H1 (cell line): Measurements from ENCODE around the gene APOL5. TPM values are rescaled to one million over a fixed set of nuclear protein-coding genes. Genes with fewer than 3 reads are reported as not detected.

Experiments used
- CTCF ChIA-PET: fragments of 300-600 bp; sonication (Branson Sonifier 250); formaldehyde crosslinking; loops from one replicate; lab custom pipeline; 2021; ENCODE audit not compliant: partially characterized antibody; lab: Charles Lee
- POLR2A ChIA-PET: fragments of 300-600 bp; sonication (Branson Sonifier 250); formaldehyde crosslinking; loops from one replicate; lab custom pipeline; 2021; ENCODE audit warnings: inconsistent platforms; ENCODE audit not compliant: partially characterized antibody; lab: Charles Lee
- DNase-seq, 2 experiments: peaks; one replicate each; pipeline versions ENCODE4 v3.0.0 to v3.0.0-alpha.2; 2010 to 2022; ENCODE audit warnings: low spot score in 2 of 2, low read depth in 1 of 2, mixed read lengths in 1 of 2
- FAIRE-seq: peaks from 2 replicates; lab custom pipeline; 2011; peaks lifted over from hg19 to GRCh38; lab: Jason Lieb, UNC
- H2AFZ ChIP-seq: 2 replicates; pipeline ENCODE4 v1.8.1; 2012; ENCODE audit warnings: low read length, inconsistent platforms
- H2AK5ac ChIP-seq: 2 replicates; pipeline ENCODE4 v1.6.1; 2013; ENCODE audit warnings: low read depth, low read length
- H2BK120ac ChIP-seq: replicated peaks from 2 replicates; pipeline ENCODE3; 2013; ENCODE audit warnings: low read depth, low read length, inconsistent platforms
- H2BK12ac ChIP-seq: 2 replicates; pipeline ENCODE4 v1.6.1; 2013; ENCODE audit warnings: low read depth, low read length
- H2BK15ac ChIP-seq: 2 replicates; pipeline ENCODE4 v1.6.1; 2013; ENCODE audit warnings: low read length
- H2BK20ac ChIP-seq: 2 replicates; pipeline ENCODE4 v1.6.1; 2013; ENCODE audit warnings: low read length
- H2BK5ac ChIP-seq: 2 replicates; pipeline ENCODE4 v1.6.1; 2013; ENCODE audit warnings: low read depth, low read length
- H3K14ac ChIP-seq: 2 replicates; pipeline ENCODE4 v1.6.1; 2013; ENCODE audit warnings: inconsistent platforms; ENCODE audit not compliant: insufficient read length
- H3K18ac ChIP-seq: 2 replicates; pipeline ENCODE4 v1.6.1; 2013; ENCODE audit warnings: low read length; ENCODE audit errors: extremely low read depth
- H3K23ac ChIP-seq: 2 replicates; pipeline ENCODE4 v1.6.1; 2013; ENCODE audit warnings: inconsistent platforms; ENCODE audit not compliant: insufficient read length
- H3K23me2 ChIP-seq: 2 replicates; pipeline ENCODE4 v1.6.1; 2013; ENCODE audit warnings: low read depth, low read length
- H3K27ac ChIP-seq: 2 replicates; pipeline ENCODE4 v1.6.1; 2011; ENCODE audit warnings: low read depth, low read length, inconsistent platforms
- H3K27me3 ChIP-seq, 4 experiments: replicated peaks in 1 of 4; 1 replicate in 1 of 4; 2 replicates in 3 of 4; pipeline versions ENCODE4 v1.6.1 to v1.8.1; 2011 to 2013; ENCODE audit warnings: low read length in 3 of 4, mild to moderate bottlenecking in 3 of 4, inconsistent platforms in 2 of 4, mixed read lengths in 2 of 4, moderate library complexity in 1 of 4; ENCODE audit not compliant: control insufficient read depth in 3 of 4, insufficient read depth in 3 of 4; ENCODE audit errors: extremely low read depth in 1 of 4
- H3K36me3 ChIP-seq, 4 experiments: 2 replicates each; pipeline versions ENCODE4 v1.6.1 to v1.8.1; 2011 to 2013; ENCODE audit warnings: mild to moderate bottlenecking in 4 of 4, low read length in 3 of 4, moderate library complexity in 2 of 4, control low read depth in 1 of 4, inconsistent platforms in 1 of 4; ENCODE audit not compliant: insufficient read depth in 4 of 4, control insufficient read depth in 2 of 4
- H3K4ac ChIP-seq: replicated peaks from 2 replicates; pipeline ENCODE3; 2013; ENCODE audit warnings: low read length, low read depth, mixed read lengths, inconsistent platforms; ENCODE audit not compliant: insufficient read length
- H3K4me1 ChIP-seq, 4 experiments: replicated peaks in 1 of 4; 1 replicate in 1 of 4; 2 replicates in 3 of 4; pipeline versions ENCODE4 v1.6.1 to v1.8.1; 2011 to 2013; ENCODE audit warnings: low read length in 3 of 4, inconsistent platforms in 2 of 4, mixed read lengths in 1 of 4; ENCODE audit not compliant: insufficient read depth in 4 of 4, control insufficient read depth in 3 of 4
- H3K4me2 ChIP-seq, 2 experiments: 2 replicates each; pipeline versions ENCODE4 v1.6.1 to v1.8.1; 2011 to 2013; ENCODE audit warnings: low read depth in 2 of 2, low read length in 2 of 2, control low read depth in 1 of 2, inconsistent platforms in 1 of 2, mild to moderate bottlenecking in 1 of 2; ENCODE audit not compliant: insufficient read depth in 1 of 2
- H3K4me3 ChIP-seq, 4 experiments: fragments of 200-600, 300-600 bp in 1 of 4; sonication (generic), shearing (Covaris generic), sonication (Bioruptor Twin) in 1 of 4; 2 replicates each; pipeline versions ENCODE4 v1.5.1 to v1.8.1; 2011 to 2016; ENCODE audit warnings: low read length in 4 of 4, low read depth in 3 of 4, control low read depth in 2 of 4, inconsistent platforms in 2 of 4, mild to moderate bottlenecking in 2 of 4, mixed read lengths in 1 of 4, moderate library complexity in 1 of 4; ENCODE audit not compliant: insufficient read depth in 2 of 4; ENCODE audit errors: extremely low read depth in 1 of 4
- H3K56ac ChIP-seq: replicated peaks from 2 replicates; pipeline ENCODE3; 2013; ENCODE audit warnings: low read depth, mild to moderate bottlenecking, mixed read lengths, low read length, inconsistent platforms; ENCODE audit not compliant: insufficient read length
- H3K79me1 ChIP-seq: 2 replicates; pipeline ENCODE4 v1.6.1; 2013; ENCODE audit warnings: low read depth, low read length, control low read depth
- H3K79me2 ChIP-seq, 2 experiments: 2 replicates each; pipeline versions ENCODE4 v1.6.1 to v1.8.1; 2012 to 2013; ENCODE audit warnings: low read length in 2 of 2, mild to moderate bottlenecking in 2 of 2, inconsistent platforms in 1 of 2; ENCODE audit not compliant: insufficient read depth in 2 of 2, control insufficient read depth in 1 of 2
- H3K9ac ChIP-seq, 4 experiments: replicated peaks in 1 of 4; 1 replicate in 1 of 4; 2 replicates in 3 of 4; pipeline versions ENCODE4 v1.6.1 to v1.8.1; 2011 to 2013; ENCODE audit warnings: low read depth in 3 of 4, low read length in 3 of 4, control low read depth in 2 of 4, mild to moderate bottlenecking in 2 of 4, moderate library complexity in 2 of 4, inconsistent platforms in 1 of 4; ENCODE audit errors: extremely low read depth in 1 of 4
- H3K9me3 ChIP-seq, 2 experiments: 2 replicates each; pipeline versions ENCODE4 v1.6.1 to v1.8.1; 2012 to 2013; ENCODE audit warnings: mild to moderate bottlenecking in 2 of 2, moderate library complexity in 2 of 2, control low read depth in 1 of 2, inconsistent platforms in 1 of 2, low read depth in 1 of 2, low read length in 1 of 2, mixed read lengths in 1 of 2; ENCODE audit not compliant: insufficient read depth in 2 of 2
- H4K20me1 ChIP-seq, 2 experiments: replicated peaks in 1 of 2; 2 replicates each; pipeline versions ENCODE3 to v1.8.1; 2011 to 2013; ENCODE audit warnings: inconsistent platforms in 2 of 2, low read length in 2 of 2, mild to moderate bottlenecking in 1 of 2; ENCODE audit not compliant: insufficient read depth in 2 of 2, control insufficient read depth in 1 of 2
- H4K5ac ChIP-seq: 2 replicates; pipeline ENCODE4 v1.6.1; 2013; ENCODE audit warnings: low read length, low read depth, mixed read lengths, inconsistent platforms; ENCODE audit not compliant: insufficient read length
- H4K8ac ChIP-seq: 2 replicates; pipeline ENCODE4 v1.8.0; 2013; ENCODE audit warnings: mild to moderate bottlenecking, moderate library complexity, low read length, inconsistent platforms; ENCODE audit not compliant: insufficient read depth; ENCODE audit errors: extremely low read depth
- H4K91ac ChIP-seq: replicated peaks from 2 replicates; pipeline ENCODE3; 2013; ENCODE audit warnings: low read length, mixed read lengths, inconsistent platforms; ENCODE audit not compliant: insufficient read length
- EGR1 ChIP-seq: IDR thresholded peaks from 2 replicates; pipeline ENCODE4 v1.6.1; 2011; ENCODE audit warnings: low read depth, low read length, borderline replicate concordance
- JUND ChIP-seq: IDR thresholded peaks from 2 replicates; pipeline ENCODE4 v1.6.1; 2011; ENCODE audit warnings: mild to moderate bottlenecking, improper control_type of control experiment, low read length
- NANOG ChIP-seq: IDR thresholded peaks from 2 replicates; pipeline ENCODE4 v1.6.1; 2011; ENCODE audit warnings: low read length, low read depth, mild to moderate bottlenecking, inconsistent platforms; ENCODE audit not compliant: insufficient read depth, poor library complexity, severe bottlenecking
- PHF8 ChIP-seq: fragments of 200-600 bp; sonication (generic); conservative IDR thresholded peaks from 2 replicates; pipeline ENCODE4 v1.7.1; 2012; ENCODE audit warnings: low read depth, mild to moderate bottlenecking, inconsistent platforms, low read length, moderate library complexity
- RBBP5 ChIP-seq: IDR thresholded peaks from 2 replicates; pipeline ENCODE4 v1.7.1; 2012; ENCODE audit warnings: low read depth, mild to moderate bottlenecking, inconsistent platforms, low read length, moderate library complexity, borderline replicate concordance
- RFX5 ChIP-seq: IDR thresholded peaks from 2 replicates; pipeline ENCODE4 v1.6.1; 2011; ENCODE audit warnings: low read depth, low read length, improper control_type of control experiment, borderline replicate concordance
- TAF7 ChIP-seq: optimal IDR thresholded peaks from 2 replicates; pipeline ENCODE3; 2011; ENCODE audit warnings: low read depth, mild to moderate bottlenecking, inconsistent platforms, low read length, moderate library complexity, borderline replicate concordance
- WGBS, 2 experiments: shearing (Covaris generic) in 1 of 2; methylation state at CpG; one replicate each; pipeline versions ENCODE4 v1.1.6 to v1.1.7; 2013 to 2015; ENCODE audit warnings: low lambda C conversion rate in 2 of 2, mixed read lengths in 2 of 2, inconsistent platforms in 1 of 2, low coverage in 1 of 2, missing lambda C conversion rate in 1 of 2; ENCODE audit not compliant: insufficient replicate concordance in 2 of 2, insufficient coverage in 1 of 2, insufficient read length in 1 of 2; ENCODE audit errors: extremely low coverage in 1 of 2, missing lambda C conversion rate in 1 of 2; 5-methylcytosine and 5-hydroxymethylcytosine counted together
- polyA plus RNA-seq, 7 experiments: library from polyadenylated mRNA; depleted of rRNA in 3 of 7; stranded (reverse) in 5 of 7; unstranded in 2 of 7; fragments of >200 nt in 5 of 7; fragments of 200-250 nt in 2 of 7; gene quantifications; 1 replicate in 5 of 7; 2 replicates in 1 of 7; 4 replicates in 1 of 7; pipeline versions ENCODE4 v1.2.1 to v1.2.3, GENCODE V29; 2011 to 2013; ENCODE audit warnings: missing spikeins in 2 of 7, mixed read lengths in 2 of 7
- total RNA-seq: library from RNA; stranded (reverse); fragmentation: NEBNext Ultra II Directional; extraction: Animal tissue kit (Norgen Biotek cat#: 25700); gene quantifications from 2 replicates; pipeline ENCODE4 v1.2.1, GENCODE V29; 2021

APOL5 gene
- total and polyA plus RNA-seq, 2 of the 8 experiments (the other 6 are each of a cell fraction or from before 2014, with no cell fraction given): not detected

DNA sequence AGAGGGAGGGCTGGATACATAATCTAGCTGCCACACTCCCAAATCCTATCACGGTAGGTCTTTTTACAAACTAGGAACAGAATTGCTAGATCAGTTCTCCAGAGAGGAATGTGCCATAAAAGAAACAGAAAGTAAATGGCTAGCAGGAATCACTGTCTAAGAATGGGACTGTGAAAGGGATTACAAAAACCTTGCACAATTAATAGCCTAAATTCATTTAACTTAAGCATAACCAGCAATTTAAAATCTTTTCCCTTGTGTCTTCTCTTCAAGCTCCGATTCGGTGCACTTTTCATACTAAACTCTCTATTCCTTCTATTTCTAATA, 35.2 kb downstream of the APOL5 start:
- H3K27me3 ChIP-seq: peaks cover 0 to 1% (median 0%) of the 10 kb centered on the region in 4 experiments; a peak in 1 of 7 replicates
- H3K4me2 ChIP-seq: 0 out of 4 replicates have a peak overlapping the region, but pooled peaks have one; percentile 3
- H2BK20ac ChIP-seq: no peak overlapping the region
- no peak overlapping the region for H2BK120ac ChIP-seq
- H3K27ac ChIP-seq: no peak overlapping the region
- H2BK12ac ChIP-seq: no peak overlapping the region
- no peaks in the 10 kb centered on the region for H3K9me3 ChIP-seq
- peaks cover 2 to 17% (median 14%) of the 10 kb centered on the region in 4 experiments; a peak in 5 of 7 replicates for H3K4me1 ChIP-seq
- no peaks in the 10 kb centered on the region for H3K79me1 ChIP-seq
- H3K79me2 ChIP-seq: no peaks in the 10 kb centered on the region
- H4K8ac ChIP-seq: no peak overlapping the region
- no peak overlapping the region for H3K9ac ChIP-seq
- no peaks in the 10 kb centered on the region for H4K20me1 ChIP-seq
- TF ChIP-seq NANOG (no peak), PHF8 (no peak), RFX5 (no peak), JUND (no peak), EGR1 (no peak), RBBP5 (no peak), TAF7 (no peak)
- H2BK5ac ChIP-seq: no peak overlapping the region
- H4K5ac ChIP-seq: no peak overlapping the region
- H3K14ac ChIP-seq: no peak overlapping the region
- FAIRE-seq (no peak), DNase-seq (no peak)
- H3K23ac ChIP-seq: no peak overlapping the region
- H3K56ac ChIP-seq: no peak overlapping the region
- no peak overlapping the region for H3K4ac ChIP-seq
- no peak overlapping the region for H2AFZ ChIP-seq
- POLR2A ChIA-PET: interaction anchor here (0.6 to 1.6 kb wide), 2 partner anchors 12 to 134 kb away, joined by 3 read pairs; no protein-coding TSS in a partner anchor
- CTCF ChIA-PET: interaction anchor here (1.2 kb wide), 1 partner anchor 14 kb away, joined by 4 read pairs; no protein-coding TSS in a partner anchor
- H2AK5ac ChIP-seq: no peak overlapping the region
- no peak overlapping the region for H2BK15ac ChIP-seq
- 62% methylated on average over 3 of the region's 3 CpGs; no CpG with 5 or more reads in 1 of the 2 experiments for WGBS, 2 experiments
- H4K91ac ChIP-seq: no peak overlapping the region
- H3K4me3 ChIP-seq: no peak overlapping the region
- no peak overlapping the region for H3K18ac ChIP-seq
- peaks cover 0 to 4% (median 3%) of the 10 kb centered on the region in 4 experiments; a peak in 1 of 8 replicates for H3K36me3 ChIP-seq
- no peaks in the 10 kb centered on the region for H3K23me2 ChIP-seq
